ENCODE measurements around the gene KRT4.
A peak's percentile ranks its signal among the peaks of the same experiment; 100 is the strongest.

Gene KRT4

GRCh38 chr12:52845946-52846345 lies 32.0 kb upstream of the KRT4 start:
- H3K4me3 ChIP-seq (ENCODE audit: low read depth, low read length), result no peak overlapping the region
- TF ChIP-seq CTCF (IDR thresholded peaks at IDR 0.05; ENCODE audit: low read depth, low read length), result no peak
- no peak for DNase-seq (ENCODE audit: low read depth, low spot score)
- in situ Hi-C loops (cut with HindIII; ENCODE audit: low sequenced_read_pairs), result no loop called here

DNA sequence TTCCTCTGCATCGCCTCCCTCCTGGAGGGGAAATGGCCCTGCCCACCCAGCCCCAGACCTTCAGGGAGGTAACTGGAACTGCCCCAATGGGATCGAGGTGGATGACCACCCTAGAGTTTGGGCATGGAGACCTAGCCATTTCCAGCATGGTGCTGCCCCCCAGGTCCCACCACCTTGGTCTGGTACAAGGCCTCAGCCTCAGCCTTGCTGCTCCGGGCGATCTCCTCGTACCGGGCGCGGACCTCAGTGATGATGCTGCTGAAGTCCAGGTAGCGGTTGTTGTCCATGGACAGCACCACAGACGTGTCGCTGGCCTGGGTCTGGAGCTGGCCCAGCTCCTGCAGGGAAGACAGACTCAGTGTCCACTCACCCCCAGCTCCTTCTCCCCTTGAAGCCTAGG lies 30.5 kb upstream of the KRT4 start:
- no peak overlapping the region for H3K4me3 ChIP-seq (ENCODE audit: low read depth, low read length)
- in situ Hi-C loops (cut with HindIII; ENCODE audit: low sequenced_read_pairs), result no loop called here
- no peak for TF ChIP-seq CTCF (IDR thresholded peaks at IDR 0.05; ENCODE audit: low read depth, low read length)
- no peak for DNase-seq (ENCODE audit: low read depth, low spot score)

GRCh38 chr12:52839436-52840105 lies 25.7 kb upstream of the KRT4 start:
- TF ChIP-seq CTCF (IDR thresholded peaks at IDR 0.05; ENCODE audit: low read depth, low read length), result no peak
- no peak overlapping the region for H3K4me3 ChIP-seq (ENCODE audit: low read depth, low read length)
- no peak for DNase-seq (ENCODE audit: low read depth, low spot score)
- in situ Hi-C loops (cut with HindIII; ENCODE audit: low sequenced_read_pairs), result no loop called here

GRCh38 chr12:52838609-52839435 lies 24.9 kb upstream of the KRT4 start:
- no peak for TF ChIP-seq CTCF (IDR thresholded peaks at IDR 0.05; ENCODE audit: low read depth, low read length)
- DNase-seq (ENCODE audit: low read depth, low spot score), result no peak
- in situ Hi-C loops (cut with HindIII; ENCODE audit: low sequenced_read_pairs), result no loop called here
- no peak overlapping the region for H3K4me3 ChIP-seq (ENCODE audit: low read depth, low read length)

- in situ Hi-C loops (cut with HindIII; ENCODE audit: low sequenced_read_pairs), result no loop called here
- DNase-seq (ENCODE audit: low read depth, low spot score), result no peak
- TF ChIP-seq CTCF (IDR thresholded peaks at IDR 0.05; ENCODE audit: low read depth, low read length), result no peak
- no peak overlapping the region for H3K4me3 ChIP-seq (ENCODE audit: low read depth, low read length)
Observed at GRCh38 chr12:52837781-52838608, 24.1 kb upstream of the KRT4 start.

- peak; percentile 79 for DNase-seq (ENCODE audit: low read depth, low spot score)
- no peak for TF ChIP-seq CTCF (IDR thresholded peaks at IDR 0.05; ENCODE audit: low read depth, low read length)
- H3K4me3 ChIP-seq (ENCODE audit: low read depth, low read length), result no peak overlapping the region
- in situ Hi-C loops (cut with HindIII; ENCODE audit: low sequenced_read_pairs), result no loop called here
Observed at GRCh38 chr12:52837413-52837741, 23.5 kb upstream of the KRT4 start.
